NK-92 (cell line): ENCODE data around the gene RNF149.
"Not testable (repeated sequence)": the region's sequence is repeated elsewhere in the genome, so short reads cannot be mapped to it uniquely, and the experiment has no call there.

Experiments used
- DNase-seq: peaks from one replicate; lab custom pipeline; 2025; ENCODE audit not compliant: unreplicated experiment; lab: John Stamatoyannopoulos, UW

Gene RNF149

GRCh38 chr2:101235956-101236355, 72.5 kb downstream of the RNF149 start:
- not testable (repeated sequence) for DNase-seq

GRCh38 chr2:101234169-101234938, 74.1 kb downstream of the RNF149 start:
- no peak for DNase-seq

GRCh38 chr2:101232770-101233169, 75.7 kb downstream of the RNF149 start:
- no peak for DNase-seq

- no peak for DNase-seq
These were observed 76.4 kb downstream of the RNF149 start for GRCh38 chr2:101231937-101232730.

GRCh38 chr2:101231240-101231639, 77.3 kb downstream of the RNF149 start:
- no peak for DNase-seq

- no peak for DNase-seq
These were observed 77.9 kb downstream of the RNF149 start for GRCh38 chr2:101230541-101231001.
